GM23338 (cell line): ENCODE results near the gene ARL15. TPM values are rescaled to one million over a fixed set of nuclear protein-coding genes. Genes with fewer than 3 reads are reported as not detected.

Experiments used
- ATAC-seq: fragments of 200-7000 bp; cut with Tn5 transposase; 3 replicates; pipeline ENCODE4 v1.9.1; 2020
- DNase-seq: peaks from one replicate; pipeline ENCODE4 v3.0.0-alpha.2; 2015; ENCODE audit warnings: low spot score
- H2AFZ ChIP-seq: fragments of 200-600 bp; sonication (generic); 2 replicates; pipeline ENCODE4 v1.8.0; 2016; ENCODE audit warnings: antibody characterized with exemption, mild to moderate bottlenecking, moderate library complexity
- H3F3A ChIP-seq: fragments of 200-600 bp; sonication (generic); replicated peaks from 2 replicates; pipeline ENCODE4 v1.8.0; 2017; ENCODE audit warnings: antibody characterized with exemption, mixed run types, low read depth
- H3K27ac ChIP-seq: fragments of 200-600 bp; sonication (generic); 2 replicates; pipeline ENCODE4 v1.6.1; 2016; ENCODE audit warnings: low read depth
- H3K27me3 ChIP-seq: fragments of 200-600 bp; sonication (generic); 2 replicates; pipeline ENCODE4 v1.8.0; 2016; ENCODE audit warnings: mild to moderate bottlenecking, mixed run types, moderate library complexity; ENCODE audit not compliant: insufficient read depth
- H3K36me3 ChIP-seq: fragments of 200-600 bp; sonication (generic); 2 replicates; pipeline ENCODE4 v1.8.0; 2016; ENCODE audit warnings: mild to moderate bottlenecking; ENCODE audit not compliant: insufficient read depth
- H3K4me1 ChIP-seq: fragments of 200-600 bp; sonication (generic); 2 replicates; pipeline ENCODE4 v1.8.0; 2016; ENCODE audit warnings: mild to moderate bottlenecking, moderate library complexity; ENCODE audit not compliant: insufficient read depth
- H3K4me2 ChIP-seq: fragments of 200-600 bp; sonication (generic); 2 replicates; pipeline ENCODE4 v1.7.1; 2017; ENCODE audit warnings: mixed run types
- H3K4me3 ChIP-seq: fragments of 200-600 bp; sonication (generic); 2 replicates; pipeline ENCODE4 v1.6.1; 2016; ENCODE audit warnings: mixed run types
- H3K79me2 ChIP-seq: fragments of 200-600 bp; sonication (generic); replicated peaks from 2 replicates; pipeline ENCODE4 v1.8.0; 2017; ENCODE audit warnings: mild to moderate bottlenecking; ENCODE audit not compliant: insufficient read depth
- H3K9me2 ChIP-seq: fragments of 200-600 bp; sonication (generic); 2 replicates; pipeline ENCODE4 v1.8.0; 2017; ENCODE audit not compliant: insufficient read depth
- H4K20me1 ChIP-seq: fragments of 200-600 bp; sonication (generic); replicated peaks from 2 replicates; pipeline ENCODE4 v1.8.0; 2017; ENCODE audit warnings: mild to moderate bottlenecking; ENCODE audit not compliant: insufficient read depth
- H3K27ac Mint-ChIP-seq: 2 replicates; pipeline ENCODE4 v1.8.0; 2020; ENCODE audit warnings: inconsistent platforms, mild to moderate bottlenecking, moderate library complexity, mixed read lengths
- H3K27me3 Mint-ChIP-seq: 3 replicates; pipeline ENCODE4 v1.8.0; 2022; ENCODE audit warnings: low read depth, mild to moderate bottlenecking, moderate library complexity, mixed read lengths, inconsistent platforms; ENCODE audit not compliant: insufficient read depth, poor library complexity
- H3K36me3 Mint-ChIP-seq: 3 replicates; pipeline ENCODE4 v1.8.0; 2021; ENCODE audit warnings: low read depth, mild to moderate bottlenecking, inconsistent platforms, moderate library complexity, mixed read lengths
- H3K4me1 Mint-ChIP-seq: 3 replicates; pipeline ENCODE4 v1.8.0; 2020; ENCODE audit warnings: mild to moderate bottlenecking, inconsistent platforms, mixed read lengths
- H3K4me3 Mint-ChIP-seq: 3 replicates; pipeline ENCODE4 v1.8.0; 2021; ENCODE audit warnings: moderate library complexity, mild to moderate bottlenecking, inconsistent platforms, mixed read lengths
- H3K9me3 Mint-ChIP-seq: 3 replicates; pipeline ENCODE4 v1.8.0; 2020; ENCODE audit warnings: moderate library complexity, mild to moderate bottlenecking, inconsistent platforms, mixed read lengths
- CREB1 ChIP-seq: fragments of 250-450 bp; sonication (Bioruptor Pico); IDR thresholded peaks from 2 replicates; pipeline ENCODE4 v1.5.0; 2020; ENCODE audit warnings: low read depth, mild to moderate bottlenecking, moderate library complexity
- EZH2 ChIP-seq: fragments of 200-600 bp; sonication (generic); IDR thresholded peaks from one replicate; pipeline ENCODE4 v1.8.0; 2017; ENCODE audit warnings: antibody characterized with exemption, mild to moderate bottlenecking, low read depth; ENCODE audit not compliant: unreplicated experiment
- EZH2phosphoT487 ChIP-seq: fragments of 200-600 bp; sonication (generic); IDR thresholded peaks from one replicate; pipeline ENCODE4 v1.8.1; 2018; ENCODE audit warnings: antibody characterized with exemption; ENCODE audit not compliant: unreplicated experiment
- JUNB ChIP-seq: IDR thresholded peaks from one replicate; pipeline ENCODE4 v1.6.1; 2016; ENCODE audit warnings: antibody characterized with exemption; ENCODE audit not compliant: unreplicated experiment
- NANOG ChIP-seq: IDR thresholded peaks from 2 replicates; pipeline ENCODE4 v1.6.1; 2016; ENCODE audit warnings: antibody characterized with exemption, borderline replicate concordance
- POLR2AphosphoS5 ChIP-seq: IDR thresholded peaks from 2 replicates; pipeline ENCODE4 v1.6.1; 2016; ENCODE audit warnings: antibody characterized with exemption, low read depth
- STAT1 ChIP-seq: IDR thresholded peaks from one replicate; pipeline ENCODE4 v1.6.1; 2016; ENCODE audit warnings: antibody characterized with exemption; ENCODE audit not compliant: unreplicated experiment
- ZNF114 ChIP-seq: fragments of 250-450 bp; sonication (Bioruptor Pico); IDR thresholded peaks from 2 replicates; pipeline ENCODE4 v1.5.0; 2020; ENCODE audit warnings: mild to moderate bottlenecking, moderate library complexity
- ZNF331 ChIP-seq: fragments of 250-450 bp; sonication (Bioruptor Pico); IDR thresholded peaks from 2 replicates; pipeline ENCODE4 v1.5.0; 2020; ENCODE audit warnings: low read depth, mild to moderate bottlenecking, moderate library complexity
- polyA plus RNA-seq: library from polyadenylated mRNA; unstranded; fragments of >200 nt; fragmentation: Nextera tagmentation; extraction: Ambion mirVana; gene quantifications from 2 replicates; pipeline ENCODE4 v1.2.1, GENCODE V29; 2016
- total RNA-seq: library from RNA; depleted of rRNA; stranded (reverse); fragments of >200 nt; shearing (Covaris generic); gene quantifications from 2 replicates; pipeline ENCODE4 v1.2.3, GENCODE V29; 2014
- TF ChIP-seq, protein P1 (sequence below): IDR thresholded peaks from one replicate; pipeline ENCODE4 v1.6.1; 2018; ENCODE audit warnings: antibody characterized with exemption; ENCODE audit not compliant: unreplicated experiment
- TF ChIP-seq, protein P2 (sequence below), 2 experiments: fragments of 200-600 bp in 1 of 2; sonication (generic) in 1 of 2; conservative IDR thresholded peaks; 2 replicates each; pipeline versions ENCODE4 v1.5.1 to v1.6.1; 2016 to 2017; ENCODE audit warnings: antibody characterized with exemption in 2 of 2, low read depth in 2 of 2, mild to moderate bottlenecking in 2 of 2, moderate library complexity in 1 of 2
- TF ChIP-seq, protein P3 (sequence below): IDR thresholded peaks from 2 replicates; pipeline ENCODE4 v1.6.1; 2016; ENCODE audit warnings: antibody characterized with exemption
- TF ChIP-seq, protein P4 (sequence below): fragments of 250-450 bp; sonication (Bioruptor Pico); IDR thresholded peaks from 2 replicates; pipeline ENCODE4 v1.5.0; 2020; ENCODE audit warnings: mild to moderate bottlenecking, moderate library complexity

ARL15 gene
- total and polyA plus RNA-seq, 2 experiments from 2014 or later: 13.0 to 54.0 TPM

DNA sequence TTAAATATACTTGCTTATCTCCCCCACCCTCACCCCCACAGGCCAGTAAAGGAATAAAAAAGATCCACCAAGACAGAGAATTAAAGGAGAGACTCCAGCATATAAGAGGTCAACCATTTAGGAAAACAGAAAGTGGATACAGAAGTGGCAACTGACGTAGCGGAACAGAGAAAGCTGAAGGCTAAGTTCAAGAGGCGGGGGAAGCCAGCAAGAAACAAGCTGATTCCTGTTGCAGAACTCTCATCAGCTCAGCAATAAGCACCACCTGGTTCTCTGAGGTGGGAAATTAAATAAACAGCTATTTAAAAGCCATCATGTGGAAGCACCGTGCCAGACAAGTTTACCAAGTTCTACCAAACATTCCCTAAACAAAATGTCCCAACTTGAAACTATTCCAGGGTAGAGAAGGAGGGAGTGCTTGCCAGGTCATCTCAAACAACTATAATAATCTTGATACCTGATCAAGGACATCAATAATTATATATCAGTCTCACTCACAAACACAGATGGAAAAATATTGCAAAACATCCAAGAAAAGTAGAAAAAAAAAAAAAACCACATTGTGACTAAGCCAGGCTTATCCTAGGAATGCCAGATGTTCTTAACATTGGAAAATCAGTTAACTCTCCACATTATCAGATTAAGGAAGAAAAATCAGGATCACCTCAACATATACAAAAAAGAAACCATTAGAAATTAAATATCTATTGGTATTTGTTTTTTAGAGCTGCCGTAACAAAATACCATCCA is 7.3 kb upstream of the ARL15 start:
- DNase-seq (no peak), ATAC-seq (no peak)
- Mint-ChIP-seq H3K9me3 (no peaks in the 10 kb centered on the region), H3K27me3 (peaks cover 2% of the 10 kb centered on the region), H3K27ac (no peak overlapping the region), H3K4me3 (no peak overlapping the region), H3K4me1 (no peaks in the 10 kb centered on the region), H3K36me3 (no peaks in the 10 kb centered on the region)
- H3K27me3 ChIP-seq: peaks cover 4% of the 10 kb centered on the region; the same call in 1 of the 2 replicates
- no peak overlapping the region for H3K4me2 ChIP-seq
- no peak overlapping the region for H2AFZ ChIP-seq
- H3K9me2 ChIP-seq: no peaks in the 10 kb centered on the region
- H3F3A ChIP-seq: no peaks in the 10 kb centered on the region
- no peak overlapping the region for H3K27ac ChIP-seq
- no peaks in the 10 kb centered on the region for H3K36me3 ChIP-seq
- H3K4me3 ChIP-seq: no peak overlapping the region
- TF ChIP-seq, protein P1, sequence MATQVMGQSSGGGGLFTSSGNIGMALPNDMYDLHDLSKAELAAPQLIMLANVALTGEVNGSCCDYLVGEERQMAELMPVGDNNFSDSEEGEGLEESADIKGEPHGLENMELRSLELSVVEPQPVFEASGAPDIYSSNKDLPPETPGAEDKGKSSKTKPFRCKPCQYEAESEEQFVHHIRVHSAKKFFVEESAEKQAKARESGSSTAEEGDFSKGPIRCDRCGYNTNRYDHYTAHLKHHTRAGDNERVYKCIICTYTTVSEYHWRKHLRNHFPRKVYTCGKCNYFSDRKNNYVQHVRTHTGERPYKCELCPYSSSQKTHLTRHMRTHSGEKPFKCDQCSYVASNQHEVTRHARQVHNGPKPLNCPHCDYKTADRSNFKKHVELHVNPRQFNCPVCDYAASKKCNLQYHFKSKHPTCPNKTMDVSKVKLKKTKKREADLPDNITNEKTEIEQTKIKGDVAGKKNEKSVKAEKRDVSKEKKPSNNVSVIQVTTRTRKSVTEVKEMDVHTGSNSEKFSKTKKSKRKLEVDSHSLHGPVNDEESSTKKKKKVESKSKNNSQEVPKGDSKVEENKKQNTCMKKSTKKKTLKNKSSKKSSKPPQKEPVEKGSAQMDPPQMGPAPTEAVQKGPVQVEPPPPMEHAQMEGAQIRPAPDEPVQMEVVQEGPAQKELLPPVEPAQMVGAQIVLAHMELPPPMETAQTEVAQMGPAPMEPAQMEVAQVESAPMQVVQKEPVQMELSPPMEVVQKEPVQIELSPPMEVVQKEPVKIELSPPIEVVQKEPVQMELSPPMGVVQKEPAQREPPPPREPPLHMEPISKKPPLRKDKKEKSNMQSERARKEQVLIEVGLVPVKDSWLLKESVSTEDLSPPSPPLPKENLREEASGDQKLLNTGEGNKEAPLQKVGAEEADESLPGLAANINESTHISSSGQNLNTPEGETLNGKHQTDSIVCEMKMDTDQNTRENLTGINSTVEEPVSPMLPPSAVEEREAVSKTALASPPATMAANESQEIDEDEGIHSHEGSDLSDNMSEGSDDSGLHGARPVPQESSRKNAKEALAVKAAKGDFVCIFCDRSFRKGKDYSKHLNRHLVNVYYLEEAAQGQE: no peak
- TF ChIP-seq POLR2AphosphoS5 (no peak), STAT1 (no peak), JUNB (no peak), NANOG (no peak), EZH2phosphoT487 (no peak), ZNF331 (CRISPR knock-in tag) (no peak), EZH2 (no peak), ZNF114 (CRISPR knock-in tag) (no peak), CREB1 (no peak)
- TF ChIP-seq, protein P2, sequence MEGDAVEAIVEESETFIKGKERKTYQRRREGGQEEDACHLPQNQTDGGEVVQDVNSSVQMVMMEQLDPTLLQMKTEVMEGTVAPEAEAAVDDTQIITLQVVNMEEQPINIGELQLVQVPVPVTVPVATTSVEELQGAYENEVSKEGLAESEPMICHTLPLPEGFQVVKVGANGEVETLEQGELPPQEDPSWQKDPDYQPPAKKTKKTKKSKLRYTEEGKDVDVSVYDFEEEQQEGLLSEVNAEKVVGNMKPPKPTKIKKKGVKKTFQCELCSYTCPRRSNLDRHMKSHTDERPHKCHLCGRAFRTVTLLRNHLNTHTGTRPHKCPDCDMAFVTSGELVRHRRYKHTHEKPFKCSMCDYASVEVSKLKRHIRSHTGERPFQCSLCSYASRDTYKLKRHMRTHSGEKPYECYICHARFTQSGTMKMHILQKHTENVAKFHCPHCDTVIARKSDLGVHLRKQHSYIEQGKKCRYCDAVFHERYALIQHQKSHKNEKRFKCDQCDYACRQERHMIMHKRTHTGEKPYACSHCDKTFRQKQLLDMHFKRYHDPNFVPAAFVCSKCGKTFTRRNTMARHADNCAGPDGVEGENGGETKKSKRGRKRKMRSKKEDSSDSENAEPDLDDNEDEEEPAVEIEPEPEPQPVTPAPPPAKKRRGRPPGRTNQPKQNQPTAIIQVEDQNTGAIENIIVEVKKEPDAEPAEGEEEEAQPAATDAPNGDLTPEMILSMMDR (conservative IDR thresholded peaks at IDR 0.05; ENCODE audit: low read depth in 2 of 2): no peak
- TF ChIP-seq, protein P3, sequence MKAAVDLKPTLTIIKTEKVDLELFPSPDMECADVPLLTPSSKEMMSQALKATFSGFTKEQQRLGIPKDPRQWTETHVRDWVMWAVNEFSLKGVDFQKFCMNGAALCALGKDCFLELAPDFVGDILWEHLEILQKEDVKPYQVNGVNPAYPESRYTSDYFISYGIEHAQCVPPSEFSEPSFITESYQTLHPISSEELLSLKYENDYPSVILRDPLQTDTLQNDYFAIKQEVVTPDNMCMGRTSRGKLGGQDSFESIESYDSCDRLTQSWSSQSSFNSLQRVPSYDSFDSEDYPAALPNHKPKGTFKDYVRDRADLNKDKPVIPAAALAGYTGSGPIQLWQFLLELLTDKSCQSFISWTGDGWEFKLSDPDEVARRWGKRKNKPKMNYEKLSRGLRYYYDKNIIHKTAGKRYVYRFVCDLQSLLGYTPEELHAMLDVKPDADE: no peak
- TF ChIP-seq, protein P4, sequence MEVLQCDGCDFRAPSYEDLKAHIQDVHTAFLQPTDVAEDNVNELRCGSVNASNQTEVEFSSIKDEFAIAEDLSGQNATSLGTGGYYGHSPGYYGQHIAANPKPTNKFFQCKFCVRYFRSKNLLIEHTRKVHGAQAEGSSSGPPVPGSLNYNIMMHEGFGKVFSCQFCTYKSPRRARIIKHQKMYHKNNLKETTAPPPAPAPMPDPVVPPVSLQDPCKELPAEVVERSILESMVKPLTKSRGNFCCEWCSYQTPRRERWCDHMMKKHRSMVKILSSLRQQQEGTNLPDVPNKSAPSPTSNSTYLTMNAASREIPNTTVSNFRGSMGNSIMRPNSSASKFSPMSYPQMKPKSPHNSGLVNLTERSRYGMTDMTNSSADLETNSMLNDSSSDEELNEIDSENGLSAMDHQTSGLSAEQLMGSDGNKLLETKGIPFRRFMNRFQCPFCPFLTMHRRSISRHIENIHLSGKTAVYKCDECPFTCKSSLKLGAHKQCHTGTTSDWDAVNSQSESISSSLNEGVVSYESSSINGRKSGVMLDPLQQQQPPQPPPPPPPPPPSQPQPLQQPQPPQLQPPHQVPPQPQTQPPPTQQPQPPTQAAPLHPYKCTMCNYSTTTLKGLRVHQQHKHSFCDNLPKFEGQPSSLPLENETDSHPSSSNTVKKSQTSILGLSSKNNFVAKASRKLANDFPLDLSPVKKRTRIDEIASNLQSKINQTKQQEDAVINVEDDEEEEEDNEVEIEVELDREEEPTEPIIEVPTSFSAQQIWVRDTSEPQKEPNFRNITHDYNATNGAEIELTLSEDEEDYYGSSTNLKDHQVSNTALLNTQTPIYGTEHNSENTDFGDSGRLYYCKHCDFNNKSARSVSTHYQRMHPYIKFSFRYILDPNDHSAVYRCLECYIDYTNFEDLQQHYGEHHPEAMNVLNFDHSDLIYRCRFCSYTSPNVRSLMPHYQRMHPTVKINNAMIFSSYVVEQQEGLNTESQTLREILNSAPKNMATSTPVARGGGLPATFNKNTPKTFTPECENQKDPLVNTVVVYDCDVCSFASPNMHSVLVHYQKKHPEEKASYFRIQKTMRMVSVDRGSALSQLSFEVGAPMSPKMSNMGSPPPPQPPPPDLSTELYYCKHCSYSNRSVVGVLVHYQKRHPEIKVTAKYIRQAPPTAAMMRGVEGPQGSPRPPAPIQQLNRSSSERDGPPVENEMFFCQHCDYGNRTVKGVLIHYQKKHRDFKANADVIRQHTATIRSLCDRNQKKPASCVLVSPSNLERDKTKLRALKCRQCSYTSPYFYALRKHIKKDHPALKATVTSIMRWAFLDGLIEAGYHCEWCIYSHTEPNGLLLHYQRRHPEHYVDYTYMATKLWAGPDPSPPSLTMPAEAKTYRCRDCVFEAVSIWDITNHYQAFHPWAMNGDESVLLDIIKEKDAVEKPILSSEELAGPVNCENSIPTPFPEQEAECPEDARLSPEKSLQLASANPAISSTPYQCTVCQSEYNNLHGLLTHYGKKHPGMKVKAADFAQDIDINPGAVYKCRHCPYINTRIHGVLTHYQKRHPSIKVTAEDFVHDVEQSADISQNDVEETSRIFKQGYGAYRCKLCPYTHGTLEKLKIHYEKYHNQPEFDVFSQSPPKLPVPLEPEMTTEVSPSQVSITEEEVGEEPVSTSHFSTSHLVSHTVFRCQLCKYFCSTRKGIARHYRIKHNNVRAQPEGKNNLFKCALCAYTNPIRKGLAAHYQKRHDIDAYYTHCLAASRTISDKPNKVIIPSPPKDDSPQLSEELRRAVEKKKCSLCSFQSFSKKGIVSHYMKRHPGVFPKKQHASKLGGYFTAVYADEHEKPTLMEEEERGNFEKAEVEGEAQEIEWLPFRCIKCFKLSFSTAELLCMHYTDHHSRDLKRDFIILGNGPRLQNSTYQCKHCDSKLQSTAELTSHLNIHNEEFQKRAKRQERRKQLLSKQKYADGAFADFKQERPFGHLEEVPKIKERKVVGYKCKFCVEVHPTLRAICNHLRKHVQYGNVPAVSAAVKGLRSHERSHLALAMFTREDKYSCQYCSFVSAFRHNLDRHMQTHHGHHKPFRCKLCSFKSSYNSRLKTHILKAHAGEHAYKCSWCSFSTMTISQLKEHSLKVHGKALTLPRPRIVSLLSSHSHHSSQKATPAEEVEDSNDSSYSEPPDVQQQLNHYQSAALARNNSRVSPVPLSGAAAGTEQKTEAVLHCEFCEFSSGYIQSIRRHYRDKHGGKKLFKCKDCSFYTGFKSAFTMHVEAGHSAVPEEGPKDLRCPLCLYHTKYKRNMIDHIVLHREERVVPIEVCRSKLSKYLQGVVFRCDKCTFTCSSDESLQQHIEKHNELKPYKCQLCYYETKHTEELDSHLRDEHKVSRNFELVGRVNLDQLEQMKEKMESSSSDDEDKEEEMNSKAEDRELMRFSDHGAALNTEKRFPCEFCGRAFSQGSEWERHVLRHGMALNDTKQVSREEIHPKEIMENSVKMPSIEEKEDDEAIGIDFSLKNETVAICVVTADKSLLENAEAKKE (CRISPR knock-in tag): no peak
- H3K79me2 ChIP-seq: no peaks in the 10 kb centered on the region
- no peaks in the 10 kb centered on the region for H3K4me1 ChIP-seq
- no peaks in the 10 kb centered on the region for H4K20me1 ChIP-seq
